Thyroid gland (tissue), 4 donors: Measurements from ENCODE around the gene MAPK13. TPM values are rescaled to one million over a fixed set of nuclear protein-coding genes. Genes with fewer than 3 reads are reported as not detected.

Experiments
- DNase-seq, 2 donors: peaks; one replicate each; pipeline ENCODE4 v3.0.0-alpha.2; 2019
- H3K27ac ChIP-seq, 3 donors: fragments of 200-600 bp; sonication (generic); 1 replicate in 2 of 3; 2 replicates in 1 of 3; pipeline ENCODE4 v1.5.1; 2016 to 2019; ENCODE audit warnings: mild to moderate bottlenecking in 1 of 3, moderate library complexity in 1 of 3
- H3K27me3 ChIP-seq: fragments of 200-600 bp; sonication (generic); one replicate; pipeline ENCODE4 v1.5.1; 2019
- H3K36me3 ChIP-seq, 2 donors: fragments of 200-600 bp; sonication (generic); one replicate each; pipeline ENCODE4 v1.5.1; 2016 to 2019
- H3K4me1 ChIP-seq, 2 donors: fragments of 200-600 bp; sonication (generic); one replicate each; pipeline ENCODE4 v1.5.1; 2017 to 2019
- H3K4me3 ChIP-seq, 3 donors: fragments of 200-600 bp; sonication (generic); replicated peaks in 1 of 3; 1 replicate in 2 of 3; 2 replicates in 1 of 3; pipeline ENCODE4 v1.5.1; 2016; ENCODE audit warnings: mild to moderate bottlenecking in 1 of 3
- H3K9me3 ChIP-seq: fragments of 200-600 bp; sonication (generic); one replicate; pipeline ENCODE4 v1.5.1; 2017
- CTCF ChIP-seq, 6 experiments: fragments of 200-600 bp in 3 of 6; fragments of 450-650 bp in 3 of 6; sonication (generic) in 3 of 6; IDR thresholded peaks; one replicate each; pipeline ENCODE4 v1.5.1; 2016 to 2019; ENCODE audit warnings: antibody characterized with exemption in 6 of 6, mild to moderate bottlenecking in 2 of 6, inconsistent platforms in 1 of 6, moderate library complexity in 1 of 6
- POLR2A ChIP-seq, 2 donors: fragments of 450-650 bp; IDR thresholded peaks; one replicate each; pipeline ENCODE4 v1.6.1; 2017; ENCODE audit warnings: antibody characterized with exemption in 2 of 2, mild to moderate bottlenecking in 2 of 2, moderate library complexity in 1 of 2
- WGBS, 2 donors: methylation state at CpG; one replicate each; pipeline ENCODE4 v1.1.5; 2017; 5-methylcytosine and 5-hydroxymethylcytosine counted together
- intact Hi-C: fragments of 100-400 bp; cut with DNase I; formaldehyde crosslinking; loops from one replicate; pipeline ENCODE4 v1.15.1; 2023
- total RNA-seq, 4 donors: library from RNA; depleted of rRNA; stranded (reverse); fragments of >200 nt; gene quantifications; one replicate each; pipeline ENCODE4 v1.2.3, GENCODE V29; 2016

Gene MAPK13
- total RNA-seq, 4 donors from 2014 or later, result 33.2 to 50.9 (median 41.0) TPM

DNA sequence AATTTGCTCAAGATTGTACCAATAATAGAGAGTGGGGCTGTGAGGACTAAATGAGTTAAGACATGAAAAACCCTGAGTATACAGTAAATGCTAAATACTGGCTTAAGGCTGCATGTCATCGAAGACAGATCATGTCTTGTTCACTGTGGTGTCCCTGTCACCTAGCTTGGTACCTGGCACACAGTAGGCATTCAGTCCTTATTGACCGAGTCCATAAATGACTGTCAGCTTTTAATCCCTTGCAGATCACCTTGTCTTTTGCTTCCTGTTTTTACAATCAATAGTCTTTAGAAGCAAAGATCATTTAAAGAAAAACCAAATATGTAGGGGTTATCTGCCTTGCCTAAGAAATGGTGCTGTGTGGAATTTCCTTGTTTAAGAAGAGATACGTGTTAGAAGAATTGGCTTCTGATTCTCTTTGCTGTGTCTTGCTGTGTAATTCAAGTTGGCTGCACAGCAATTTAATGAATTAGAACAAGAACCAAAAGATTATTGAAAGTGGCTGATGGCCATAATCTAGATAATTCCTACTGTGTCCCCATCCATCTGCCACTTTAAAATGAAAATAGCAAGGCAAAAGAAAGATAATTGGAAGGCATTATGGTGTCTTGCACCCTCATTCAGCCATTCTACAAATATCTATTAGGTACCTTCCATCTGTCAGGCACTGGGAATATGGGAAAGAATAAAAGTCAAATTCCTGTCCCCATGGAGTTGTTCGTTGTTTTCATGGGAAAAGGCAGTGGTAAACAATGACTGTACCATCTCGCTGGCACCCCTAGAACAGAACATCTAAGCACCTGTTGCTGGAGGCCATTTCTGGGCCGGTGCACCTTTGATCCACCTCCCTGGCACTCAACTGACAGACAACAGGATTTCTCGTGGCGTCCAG is 12.4 kb upstream of the MAPK13 start:
- Histone ChIP-seq H3K4me1 (peaks cover 5 to 19% of the 10 kb centered on the region in 2 donors), H3K4me3 (no peak overlapping the region), H3K27ac (no peak overlapping the region), H3K27me3 (no peaks in the 10 kb centered on the region), H3K9me3 (no peaks in the 10 kb centered on the region), H3K36me3 (no peaks in the 10 kb centered on the region)
- no peak for DNase-seq
- no peak for TF ChIP-seq CTCF (IDR thresholded peaks at IDR 0.05)
- intact Hi-C loops, result no loop called here
- WGBS, 2 donors, result 89 to 91% methylated on average over 8 of the region's 8 CpGs

DNA sequence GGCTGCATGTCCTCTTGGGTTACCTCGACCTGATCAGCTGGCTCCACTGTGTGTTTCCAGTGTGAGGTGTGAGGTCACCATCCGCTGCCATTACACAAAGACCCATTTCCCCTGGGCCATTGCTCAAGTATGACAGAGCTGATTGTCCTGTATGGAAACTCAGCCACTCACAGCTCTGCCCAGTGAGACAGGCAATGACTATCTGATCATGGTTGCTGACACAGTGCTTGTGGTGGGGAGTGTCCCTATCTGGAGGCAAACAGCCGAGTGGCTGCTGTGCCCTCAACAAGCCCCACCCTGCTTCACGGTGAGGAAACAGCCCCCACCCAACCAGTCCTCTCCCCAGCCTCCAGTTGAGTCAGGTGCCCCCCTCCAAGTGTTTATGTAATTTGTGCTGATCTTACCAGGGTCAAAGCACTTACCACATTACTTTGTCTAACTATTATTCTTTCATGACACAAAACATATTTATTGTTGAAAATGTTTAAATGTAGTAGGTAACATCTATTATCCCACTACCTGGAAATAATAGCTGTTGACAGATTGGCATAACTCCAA is 11.7 kb upstream of the MAPK13 start:
- Histone ChIP-seq H3K27ac (no peak overlapping the region), H3K4me3 (no peak overlapping the region), H3K4me1 (peaks cover 8 to 20% of the 10 kb centered on the region in 2 donors), H3K36me3 (no peaks in the 10 kb centered on the region), H3K27me3 (no peaks in the 10 kb centered on the region), H3K9me3 (no peaks in the 10 kb centered on the region)
- intact Hi-C loops, result no loop called here
- TF ChIP-seq POLR2A (IDR thresholded peaks at IDR 0.05), result no peak
- TF ChIP-seq CTCF (IDR thresholded peaks at IDR 0.05), result no peak
- peak; percentile 14 for DNase-seq
- 62 to 72% methylated on average over 4 of the region's 4 CpGs for WGBS, 2 donors

GRCh38 chr6:36119209-36119608 is 11.1 kb upstream of the MAPK13 start:
- H3K4me1 ChIP-seq, result peaks cover 8 to 23% of the 10 kb centered on the region in 2 donors
- no peak for DNase-seq
- no peaks in the 10 kb centered on the region for H3K9me3 ChIP-seq
- intact Hi-C loops, result no loop called here
- WGBS, 2 donors, result 86% methylated on average over 4 of the region's 4 CpGs
- no peak overlapping the region for H3K27ac ChIP-seq
- no peaks in the 10 kb centered on the region for H3K27me3 ChIP-seq
- TF ChIP-seq POLR2A (IDR thresholded peaks at IDR 0.05) (no peak), CTCF (IDR thresholded peaks at IDR 0.05) (no peak)
- H3K4me3 ChIP-seq, result no peak overlapping the region
- no peaks in the 10 kb centered on the region for H3K36me3 ChIP-seq

GRCh38 chr6:36120018-36120417 is 10.3 kb upstream of the MAPK13 start:
- intact Hi-C loops, result loop anchor here (5.0 kb wide), 1 partner anchor 242 kb away; no protein-coding TSS in a partner anchor
- H3K27ac ChIP-seq, result peak overlapping the region in 1 of 3 donors; percentile 3
- peaks cover 8 to 23% of the 10 kb centered on the region in 2 donors for H3K4me1 ChIP-seq
- 78 to 79% methylated on average over 6 of the region's 6 CpGs for WGBS, 2 donors
- H3K4me3 ChIP-seq, result no peak overlapping the region
- TF ChIP-seq CTCF (IDR thresholded peaks at IDR 0.05) (no peak), POLR2A (IDR thresholded peaks at IDR 0.05) (no peak)
- no peaks in the 10 kb centered on the region for H3K27me3 ChIP-seq
- H3K36me3 ChIP-seq, result no peaks in the 10 kb centered on the region
- no peaks in the 10 kb centered on the region for H3K9me3 ChIP-seq
- DNase-seq, result no peak

DNA sequence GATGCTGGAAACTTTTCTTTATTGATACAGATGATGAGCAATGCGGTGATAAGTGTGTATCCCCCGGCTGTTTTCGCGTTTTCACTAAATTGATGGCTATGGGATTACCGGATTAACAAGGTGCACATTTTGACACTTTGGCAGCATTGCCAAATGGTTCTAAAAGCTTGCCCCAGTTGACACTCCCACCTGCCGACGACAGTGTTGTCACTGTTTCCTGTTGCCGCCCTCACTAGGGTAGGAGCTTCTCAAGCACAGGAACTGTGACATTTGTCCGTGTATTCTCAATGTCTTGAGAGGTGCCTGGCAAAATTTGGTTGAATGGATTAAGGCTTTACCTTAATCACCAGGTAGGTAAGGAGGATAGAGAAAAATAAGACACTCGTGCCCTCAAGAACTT is 9.8 kb upstream of the MAPK13 start:
- whole genome bisulfite sequencing, 2 donors, result 34 to 36% methylated on average over 10 of the region's 10 CpGs
- Histone ChIP-seq H3K27me3 (no peaks in the 10 kb centered on the region), H3K27ac (peak overlapping the region; percentile 3 to 57 (median 53)), H3K4me3 (no peak overlapping the region), H3K9me3 (no peaks in the 10 kb centered on the region), H3K4me1 (peaks cover 8 to 23% of the 10 kb centered on the region in 2 donors), H3K36me3 (no peaks in the 10 kb centered on the region)
- intact Hi-C loops, result loop anchor here (5.0 kb wide), 1 partner anchor 242 kb away; no protein-coding TSS in a partner anchor
- peak; percentile 40 to 58 for DNase-seq
- no peak for TF ChIP-seq CTCF (IDR thresholded peaks at IDR 0.05)
- peak in 1 of 2 donors; percentile 21 for TF ChIP-seq POLR2A (IDR thresholded peaks at IDR 0.05)
